ENCODE results near the gene MYO1B.

DNA sequence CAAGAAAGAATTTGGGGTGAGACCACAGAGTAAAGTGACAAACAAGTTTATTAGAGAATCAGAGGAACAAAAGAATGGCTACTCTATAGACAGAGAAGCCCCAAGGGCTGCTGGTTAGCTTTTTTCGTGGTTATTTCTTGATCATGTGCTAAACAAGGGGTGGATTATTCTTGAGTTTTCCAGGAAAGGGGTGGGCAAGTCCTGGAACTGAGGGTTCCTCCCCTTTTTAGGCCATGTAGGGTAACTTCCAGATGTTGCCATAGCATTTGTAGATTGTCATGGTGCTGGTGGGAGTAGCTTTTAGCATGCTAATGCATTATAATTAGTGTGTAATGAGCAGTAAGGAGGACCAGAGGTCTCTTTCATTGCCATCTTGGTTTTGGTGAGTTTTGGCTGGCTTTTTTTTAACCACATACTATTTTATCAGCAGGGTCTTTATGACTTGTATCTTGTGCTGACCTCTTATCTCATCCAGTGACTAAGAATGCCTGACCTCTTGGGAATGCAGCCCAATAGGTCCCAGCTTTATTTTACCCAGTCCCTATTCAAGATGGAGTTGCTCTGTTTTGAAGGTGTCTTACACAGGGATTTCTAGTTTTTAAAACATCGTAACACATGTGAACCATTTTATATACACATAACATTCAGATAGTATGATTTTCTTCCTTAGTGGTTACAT lies 77.8 kb downstream of the MYO1B start:
- TF ChIP-seq CTCF (IDR thresholded peaks at IDR 0.05), result no peak
- TF ChIP-seq E2F5 (CRISPR knock-in tag; IDR thresholded peaks at IDR 0.05), result no peak
- TF ChIP-seq, protein P1, sequence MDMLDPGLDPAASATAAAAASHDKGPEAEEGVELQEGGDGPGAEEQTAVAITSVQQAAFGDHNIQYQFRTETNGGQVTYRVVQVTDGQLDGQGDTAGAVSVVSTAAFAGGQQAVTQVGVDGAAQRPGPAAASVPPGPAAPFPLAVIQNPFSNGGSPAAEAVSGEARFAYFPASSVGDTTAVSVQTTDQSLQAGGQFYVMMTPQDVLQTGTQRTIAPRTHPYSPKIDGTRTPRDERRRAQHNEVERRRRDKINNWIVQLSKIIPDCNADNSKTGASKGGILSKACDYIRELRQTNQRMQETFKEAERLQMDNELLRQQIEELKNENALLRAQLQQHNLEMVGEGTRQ (CRISPR knock-in tag; IDR thresholded peaks at IDR 0.05), result no peak
- no peak for TF ChIP-seq PRDM15 (CRISPR knock-in tag; IDR thresholded peaks at IDR 0.05)
- TF ChIP-seq, protein P2, sequence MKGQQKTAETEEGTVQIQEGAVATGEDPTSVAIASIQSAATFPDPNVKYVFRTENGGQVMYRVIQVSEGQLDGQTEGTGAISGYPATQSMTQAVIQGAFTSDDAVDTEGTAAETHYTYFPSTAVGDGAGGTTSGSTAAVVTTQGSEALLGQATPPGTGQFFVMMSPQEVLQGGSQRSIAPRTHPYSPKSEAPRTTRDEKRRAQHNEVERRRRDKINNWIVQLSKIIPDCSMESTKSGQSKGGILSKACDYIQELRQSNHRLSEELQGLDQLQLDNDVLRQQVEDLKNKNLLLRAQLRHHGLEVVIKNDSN (CRISPR knock-in tag; IDR thresholded peaks at IDR 0.05), result no peak
- TF ChIP-seq, protein P3, sequence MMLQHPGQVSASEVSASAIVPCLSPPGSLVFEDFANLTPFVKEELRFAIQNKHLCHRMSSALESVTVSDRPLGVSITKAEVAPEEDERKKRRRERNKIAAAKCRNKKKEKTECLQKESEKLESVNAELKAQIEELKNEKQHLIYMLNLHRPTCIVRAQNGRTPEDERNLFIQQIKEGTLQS (CRISPR knock-in tag; conservative IDR thresholded peaks at IDR 0.05), result no peak
- no peak for TF ChIP-seq MAX (CRISPR knock-in tag; IDR thresholded peaks at IDR 0.05)
- no peak for TF ChIP-seq ZNF138 (CRISPR knock-in tag; conservative IDR thresholded peaks at IDR 0.05)
- TF ChIP-seq ELF4 (CRISPR knock-in tag; IDR thresholded peaks at IDR 0.05; ENCODE audit: low read depth), result no peak
- TF ChIP-seq TCF7 (CRISPR knock-in tag; IDR thresholded peaks at IDR 0.05; ENCODE audit: low read depth), result no peak
- TF ChIP-seq SMAD4 (CRISPR knock-in tag; IDR thresholded peaks at IDR 0.05), result no peak
- TF ChIP-seq, protein P4, sequence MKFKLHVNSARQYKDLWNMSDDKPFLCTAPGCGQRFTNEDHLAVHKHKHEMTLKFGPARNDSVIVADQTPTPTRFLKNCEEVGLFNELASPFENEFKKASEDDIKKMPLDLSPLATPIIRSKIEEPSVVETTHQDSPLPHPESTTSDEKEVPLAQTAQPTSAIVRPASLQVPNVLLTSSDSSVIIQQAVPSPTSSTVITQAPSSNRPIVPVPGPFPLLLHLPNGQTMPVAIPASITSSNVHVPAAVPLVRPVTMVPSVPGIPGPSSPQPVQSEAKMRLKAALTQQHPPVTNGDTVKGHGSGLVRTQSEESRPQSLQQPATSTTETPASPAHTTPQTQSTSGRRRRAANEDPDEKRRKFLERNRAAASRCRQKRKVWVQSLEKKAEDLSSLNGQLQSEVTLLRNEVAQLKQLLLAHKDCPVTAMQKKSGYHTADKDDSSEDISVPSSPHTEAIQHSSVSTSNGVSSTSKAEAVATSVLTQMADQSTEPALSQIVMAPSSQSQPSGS (CRISPR knock-in tag; IDR thresholded peaks at IDR 0.05; ENCODE audit: borderline replicate concordance, low read depth), result no peak
- TF ChIP-seq, protein P5, sequence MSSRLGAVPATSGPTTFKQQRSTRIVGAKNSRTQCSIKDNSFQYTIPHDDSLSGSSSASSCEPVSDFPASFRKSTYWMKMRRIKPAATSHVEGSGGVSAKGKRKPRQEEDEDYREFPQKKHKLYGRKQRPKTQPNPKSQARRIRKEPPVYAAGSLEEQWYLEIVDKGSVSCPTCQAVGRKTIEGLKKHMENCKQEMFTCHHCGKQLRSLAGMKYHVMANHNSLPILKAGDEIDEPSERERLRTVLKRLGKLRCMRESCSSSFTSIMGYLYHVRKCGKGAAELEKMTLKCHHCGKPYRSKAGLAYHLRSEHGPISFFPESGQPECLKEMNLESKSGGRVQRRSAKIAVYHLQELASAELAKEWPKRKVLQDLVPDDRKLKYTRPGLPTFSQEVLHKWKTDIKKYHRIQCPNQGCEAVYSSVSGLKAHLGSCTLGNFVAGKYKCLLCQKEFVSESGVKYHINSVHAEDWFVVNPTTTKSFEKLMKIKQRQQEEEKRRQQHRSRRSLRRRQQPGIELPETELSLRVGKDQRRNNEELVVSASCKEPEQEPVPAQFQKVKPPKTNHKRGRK (CRISPR knock-in tag; IDR thresholded peaks at IDR 0.05; ENCODE audit: borderline replicate concordance), result no peak
- no peak for TF ChIP-seq CBFB (CRISPR knock-in tag; IDR thresholded peaks at IDR 0.05; ENCODE audit: low read depth)
